Lung (tissue), 16 donors: ENCODE data around the gene RBMXL3. TPM values are rescaled to one million over a fixed set of nuclear protein-coding genes. Genes with fewer than 3 reads are reported as not detected.

Experiments
- ATAC-seq: fragments of 200-7000 bp; cut with Tn5 transposase; one replicate; pipeline ENCODE4 v1.9.1; 2020; ENCODE audit warnings: moderate number of reproducible peaks; ENCODE audit not compliant: insufficient read depth, low FRiP score
- DNase-seq, 3 donors: peaks; one replicate each; pipeline ENCODE4 v3.0.0-alpha.2; 2013 to 2017
- H3K27ac ChIP-seq, 2 donors: one replicate each; pipeline ENCODE4 v1.5.1; 2013; ENCODE audit warnings: mild to moderate bottlenecking in 2 of 2, moderate library complexity in 2 of 2, control low read depth in 1 of 2, inconsistent platforms in 1 of 2, low read depth in 1 of 2, low read length in 1 of 2
- H3K27me3 ChIP-seq, 3 donors: one replicate each; pipeline ENCODE4 v1.5.1; 2013; ENCODE audit warnings: low read length in 2 of 3; ENCODE audit not compliant: control insufficient read depth in 3 of 3, insufficient read depth in 3 of 3
- H3K36me3 ChIP-seq, 4 donors: one replicate each; pipeline ENCODE4 v1.5.1; 2013; ENCODE audit warnings: low read length in 4 of 4, mild to moderate bottlenecking in 1 of 4, moderate library complexity in 1 of 4; ENCODE audit not compliant: control insufficient read depth in 4 of 4, insufficient read depth in 4 of 4
- H3K4me1 ChIP-seq, 5 donors: one replicate each; pipeline ENCODE4 v1.5.1; 2013; ENCODE audit warnings: low read length in 5 of 5, mild to moderate bottlenecking in 2 of 5, moderate library complexity in 1 of 5; ENCODE audit not compliant: control insufficient read depth in 5 of 5, insufficient read depth in 5 of 5
- H3K4me3 ChIP-seq: one replicate; pipeline ENCODE4 v1.5.1; 2013; ENCODE audit warnings: mild to moderate bottlenecking, control low read depth, moderate library complexity
- H3K9ac ChIP-seq, 2 donors: one replicate each; pipeline ENCODE4 v1.5.1; 2013; ENCODE audit warnings: low read length in 2 of 2, control low read depth in 1 of 2; ENCODE audit not compliant: insufficient read depth in 1 of 2
- H3K9me3 ChIP-seq, 4 donors: one replicate each; pipeline ENCODE4 v1.5.1; 2013; ENCODE audit warnings: low read length in 3 of 4, mild to moderate bottlenecking in 1 of 4, moderate library complexity in 1 of 4; ENCODE audit not compliant: control insufficient read depth in 4 of 4, insufficient read depth in 3 of 4
- WGBS, 2 donors: extraction: QIAGEN DNeasy Blood & Tissue Kit; methylation state at CpG; one replicate each; pipeline ENCODE4 v1.1.7; 2013; 5-methylcytosine and 5-hydroxymethylcytosine counted together
- long read RNA-seq, 5 donors: transcript quantifications; one replicate each; lab custom pipeline, GENCODE V29; 2026
- polyA plus RNA-seq, 2 donors: library from polyadenylated mRNA; stranded (reverse); fragments of 200-250 nt; gene quantifications; one replicate each; pipeline ENCODE4 v1.2.1, GENCODE V29; 2013
- total RNA-seq, 2 donors: library from RNA; depleted of rRNA in 1 of 2; stranded (reverse); fragments of >200 nt in 1 of 2; gene quantifications; one replicate each; pipeline ENCODE4 v1.2.1, GENCODE V29; 2014 to 2021
- TF ChIP-seq, protein P1 (sequence below): IDR thresholded peaks from 2 replicates; pipeline ENCODE4 v1.5.1; 2012; ENCODE audit warnings: mild to moderate bottlenecking; ENCODE audit errors: control extremely low read depth, extremely low read depth
- donor health status: control.
- donor health status: control.
- donor health status: Bipolar disorder and iron deficiency.
- donor health status: healthy.
- donor health status: DM: yes; HTN: yes; CAD: no.

RBMXL3 gene
- total RNA-seq (not detected), polyA plus RNA-seq (not detected)
- long read RNA-seq, donor 1 = 0 reads
- long read RNA-seq, donor 2 = 0 reads
- long read RNA-seq, donor 3 = 0 reads
- long read RNA-seq, donor 4 = 0 reads
- long read RNA-seq, donor 5 = 0 reads

DNA sequence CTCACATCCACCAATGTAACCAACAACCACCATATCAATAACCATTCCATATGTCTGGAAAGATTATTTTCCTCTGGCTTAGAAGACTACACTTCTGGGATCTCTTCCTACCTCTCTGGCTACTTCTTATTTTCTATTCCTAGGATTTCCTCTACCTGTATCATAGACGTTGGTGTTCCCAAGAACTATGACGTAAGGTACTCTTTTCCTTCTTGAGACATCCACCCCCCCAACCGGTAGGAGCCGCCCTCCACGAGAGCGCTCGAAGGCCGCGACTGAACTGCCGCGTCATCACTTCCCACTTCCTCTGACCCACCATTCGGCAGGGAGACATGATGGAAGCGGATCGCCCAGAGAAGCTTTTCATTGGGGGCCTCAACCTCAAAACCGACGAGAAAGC lies at the start of gene RBMXL3:
RBMXL3 (plus strand) TSS at position 301 of the 400 bp plus-strand sequence; CDS start at position 333, 32 bp downstream.
- Histone ChIP-seq H3K9ac (no peak within 1 kb of the TSS), H3K4me3 (no peak within 1 kb of the TSS), H3K36me3 (no peaks in the 10 kb centered on the region), H3K27me3 (peaks cover 0 to 6% (median 3%) of the 10 kb centered on the region in 3 donors), H3K4me1 (no peaks in the 10 kb centered on the region), H3K9me3 (peaks cover 0 to 20% (median 0%) of the 10 kb centered on the region in 4 donors), H3K27ac (no peak within 1 kb of the TSS)
- DNase-seq (no peak), ATAC-seq (no peak)
- TF ChIP-seq, protein P1, sequence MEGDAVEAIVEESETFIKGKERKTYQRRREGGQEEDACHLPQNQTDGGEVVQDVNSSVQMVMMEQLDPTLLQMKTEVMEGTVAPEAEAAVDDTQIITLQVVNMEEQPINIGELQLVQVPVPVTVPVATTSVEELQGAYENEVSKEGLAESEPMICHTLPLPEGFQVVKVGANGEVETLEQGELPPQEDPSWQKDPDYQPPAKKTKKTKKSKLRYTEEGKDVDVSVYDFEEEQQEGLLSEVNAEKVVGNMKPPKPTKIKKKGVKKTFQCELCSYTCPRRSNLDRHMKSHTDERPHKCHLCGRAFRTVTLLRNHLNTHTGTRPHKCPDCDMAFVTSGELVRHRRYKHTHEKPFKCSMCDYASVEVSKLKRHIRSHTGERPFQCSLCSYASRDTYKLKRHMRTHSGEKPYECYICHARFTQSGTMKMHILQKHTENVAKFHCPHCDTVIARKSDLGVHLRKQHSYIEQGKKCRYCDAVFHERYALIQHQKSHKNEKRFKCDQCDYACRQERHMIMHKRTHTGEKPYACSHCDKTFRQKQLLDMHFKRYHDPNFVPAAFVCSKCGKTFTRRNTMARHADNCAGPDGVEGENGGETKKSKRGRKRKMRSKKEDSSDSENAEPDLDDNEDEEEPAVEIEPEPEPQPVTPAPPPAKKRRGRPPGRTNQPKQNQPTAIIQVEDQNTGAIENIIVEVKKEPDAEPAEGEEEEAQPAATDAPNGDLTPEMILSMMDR = no peak
- WGBS, 2 donors = 93 to 95% methylated on average over 16 of the region's 16 CpGs

DNA sequence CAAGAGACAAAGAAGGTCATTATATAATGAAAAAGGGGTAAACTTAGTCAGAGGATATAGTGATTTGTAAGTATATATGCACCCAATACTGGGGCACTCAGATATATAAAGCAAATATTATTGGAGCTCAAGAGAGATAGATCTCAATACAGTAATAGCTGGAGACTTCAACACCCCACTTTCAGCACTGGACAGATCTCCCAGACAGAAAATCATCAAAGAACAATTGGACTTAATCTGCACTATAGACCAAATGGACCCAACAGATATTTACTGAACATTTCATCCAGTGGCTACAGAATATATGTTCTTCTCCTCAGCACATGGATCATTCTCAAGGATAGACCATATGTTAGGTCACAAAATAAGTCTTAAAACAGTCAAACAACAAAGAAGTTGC lies 47.2 kb upstream of the RBMXL3 start:
- Histone ChIP-seq H3K36me3 (peaks cover 0 to 5% (median 2%) of the 10 kb centered on the region in 4 donors), H3K9ac (no peak overlapping the region), H3K9me3 (peaks cover 0 to 9% (median 4%) of the 10 kb centered on the region in 4 donors), H3K27me3 (peaks cover 0 to 19% (median 3%) of the 10 kb centered on the region in 3 donors), H3K4me3 (no peak overlapping the region), H3K4me1 (no peaks in the 10 kb centered on the region), H3K27ac (no peak overlapping the region)
- ATAC-seq (no peak), DNase-seq (no peak)
- TF ChIP-seq, protein P1 = no peak

DNA sequence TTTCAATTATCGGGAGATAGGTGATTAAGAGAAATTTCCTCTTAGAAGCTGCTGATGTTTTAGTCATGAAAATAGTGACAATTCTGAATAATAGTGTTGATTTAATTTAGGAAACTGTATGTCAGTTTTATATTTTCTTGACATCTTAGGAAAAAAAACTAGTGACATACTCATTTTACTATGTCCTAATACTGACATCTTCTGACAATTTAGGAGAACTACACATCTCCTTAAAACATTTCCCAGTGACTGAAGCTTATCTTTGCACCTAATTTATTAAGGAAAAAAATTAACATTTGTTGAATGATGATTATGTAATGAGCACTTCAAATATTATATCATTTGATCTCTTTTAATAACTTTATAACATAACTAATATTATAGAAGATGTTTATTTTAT lies 42.0 kb upstream of the RBMXL3 start:
- H3K9me3 ChIP-seq = no peaks in the 10 kb centered on the region
- H3K36me3 ChIP-seq = peaks cover 0 to 2% (median 0%) of the 10 kb centered on the region in 4 donors
- DNase-seq (peak in 2 of 3 donors; percentile 23 to 43), ATAC-seq (no peak)
- no peak overlapping the region for H3K27ac ChIP-seq
- WGBS, 2 donors = 64 to 83% methylated on average over 1 of the region's 1 CpG
- no peak overlapping the region for H3K9ac ChIP-seq
- no peak overlapping the region for H3K4me3 ChIP-seq
- no peaks in the 10 kb centered on the region for H3K4me1 ChIP-seq
- H3K27me3 ChIP-seq = peaks cover 0 to 14% (median 11%) of the 10 kb centered on the region in 3 donors
- TF ChIP-seq, protein P1 = no peak

DNA sequence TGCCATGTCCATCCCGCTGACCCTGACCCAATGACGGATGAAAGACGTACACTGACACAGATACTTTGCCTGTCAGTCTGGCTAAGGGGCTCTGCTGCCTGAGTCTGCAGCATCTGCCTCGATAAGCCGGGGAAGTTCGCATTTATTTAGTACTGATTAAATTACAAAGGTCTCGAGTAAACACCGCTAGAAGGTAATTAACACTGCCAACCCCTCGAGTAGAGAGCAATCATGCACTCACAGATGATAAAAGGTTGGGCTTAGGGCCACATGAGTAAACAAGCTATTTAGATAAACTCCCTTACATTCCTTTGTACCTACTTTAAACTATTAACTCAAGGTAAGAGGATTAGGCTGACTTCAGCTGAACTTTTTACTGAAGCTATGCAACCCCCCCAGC lies 16.0 kb upstream of the RBMXL3 start:
- ATAC-seq = no peak
- 62 to 83% methylated on average over 9 of the region's 9 CpGs for WGBS, 2 donors

More for the DNA sequence above, 16.0 kb upstream of the RBMXL3 start:
- Histone ChIP-seq H3K4me1 (no peaks in the 10 kb centered on the region), H3K36me3 (peaks cover 0 to 3% (median 0%) of the 10 kb centered on the region in 4 donors), H3K27me3 (peaks cover 0 to 27% (median 6%) of the 10 kb centered on the region in 3 donors), H3K27ac (no peak overlapping the region), H3K9ac (no peak overlapping the region), H3K4me3 (no peak overlapping the region), H3K9me3 (no peaks in the 10 kb centered on the region)
- no peak for DNase-seq
- TF ChIP-seq, protein P1 = no peak
